Vagina (tissue), 2 donors: Measurements from ENCODE around the gene CLIP3. TPM values are rescaled to one million over a fixed set of nuclear protein-coding genes. Genes with fewer than 3 reads are reported as not detected.
A peak's percentile ranks its signal among the peaks of the same experiment; 100 is the strongest.

ENCODE experiments used
- DNase-seq, 2 donors: peaks; one replicate each; pipeline ENCODE4 v3.0.0-alpha.2; 2017; ENCODE audit errors: extremely low spot score in 2 of 2
- H3K27ac ChIP-seq: fragments of 200-600 bp; sonication (generic); one replicate; pipeline ENCODE4 v1.5.1; 2019
- H3K27me3 ChIP-seq: fragments of 200-600 bp; sonication (generic); one replicate; pipeline ENCODE4 v1.5.1; 2019
- H3K36me3 ChIP-seq, 2 donors: fragments of 200-600 bp; sonication (generic); one replicate each; pipeline ENCODE4 v1.5.1; 2017 to 2019
- H3K4me1 ChIP-seq: fragments of 200-600 bp; sonication (generic); one replicate; pipeline ENCODE4 v1.5.1; 2019
- H3K4me3 ChIP-seq, 2 donors: fragments of 200-600 bp; sonication (generic); 1 replicate in 1 of 2; 2 replicates in 1 of 2; pipeline ENCODE4 v1.5.1; 2016 to 2019
- H3K9me3 ChIP-seq: fragments of 200-600 bp; sonication (generic); one replicate; pipeline ENCODE4 v1.5.1; 2019
- CTCF ChIP-seq, 3 experiments: fragments of 450-650 bp in 2 of 3; fragments of 200-600 bp in 1 of 3; sonication (generic) in 1 of 3; IDR thresholded peaks; one replicate each; pipeline ENCODE4 v1.5.1; 2017 to 2019; ENCODE audit warnings: antibody characterized with exemption in 3 of 3, mild to moderate bottlenecking in 2 of 3, moderate library complexity in 2 of 3
- POLR2A ChIP-seq, 2 donors: fragments of 450-650 bp; IDR thresholded peaks; one replicate each; pipeline ENCODE4 v1.6.1; 2017; ENCODE audit warnings: antibody characterized with exemption in 2 of 2, mild to moderate bottlenecking in 2 of 2, moderate library complexity in 2 of 2
- POLR2AphosphoS5 ChIP-seq, 2 donors: sonication (generic); formaldehyde crosslinking; IDR thresholded peaks; one replicate each; pipeline ENCODE4 v1.9.0; 2017; ENCODE audit warnings: antibody characterized with exemption in 2 of 2, mild to moderate bottlenecking in 2 of 2, low read depth in 1 of 2; ENCODE audit not compliant: insufficient read depth in 1 of 2
- intact Hi-C: fragments of 100-400 bp; cut with DNase I; formaldehyde crosslinking; loops from one replicate; pipeline ENCODE4 v1.15.1; 2023
- total RNA-seq: library from RNA; depleted of rRNA; stranded (reverse); fragments of >200 nt; gene quantifications from one replicate; pipeline ENCODE4 v1.2.3, GENCODE V29; 2016

CLIP3 gene
- total RNA-seq, 1 donor from 2014 or later: 31.9 TPM

- Histone ChIP-seq H3K36me3 (peaks cover 0 to 6% of the 10 kb centered on the region in 2 donors), H3K4me1 (peaks cover 51% of the 10 kb centered on the region), H3K27ac (peak overlapping the region; percentile 83), H3K9me3 (no peaks in the 10 kb centered on the region), H3K27me3 (no peaks in the 10 kb centered on the region), H3K4me3 (no peak overlapping the region)
- no peak for DNase-seq
- intact Hi-C loops: loop anchor here (5.0 kb wide), 1 partner anchor 56 kb away; the partner anchor contains the start of genes THAP8 and WDR62
- TF ChIP-seq POLR2AphosphoS5 (IDR thresholded peaks at IDR 0.05; ENCODE audit: insufficient read depth in 1 of 2, low read depth in 1 of 2): no peak
- TF ChIP-seq CTCF (IDR thresholded peaks at IDR 0.05): no peak
- TF ChIP-seq POLR2A (IDR thresholded peaks at IDR 0.05): no peak
Measured at GRCh38 chr19:35996777-35997176, 35.9 kb downstream of the CLIP3 start.

GRCh38 chr19:35995048-35995993, 37.4 kb downstream of the CLIP3 start, which contains the start of gene SDHAF1:
Gene SDHAF1, plus strand, starts transcription at chr19:35995188. Its CDS starts 87 bp downstream, at chr19:35995275.
- H3K27me3 ChIP-seq: no peaks in the 10 kb centered on the region
- peak; percentile 92 to 94 for TF ChIP-seq POLR2AphosphoS5 (IDR thresholded peaks at IDR 0.05; ENCODE audit: insufficient read depth in 1 of 2, low read depth in 1 of 2)
- TF ChIP-seq POLR2A (IDR thresholded peaks at IDR 0.05): peak in 1 of 2 donors; percentile 55
- TF ChIP-seq CTCF (IDR thresholded peaks at IDR 0.05): no peak
- intact Hi-C loops: loop anchor here (5.0 kb wide), 1 partner anchor 57 kb away; the partner anchor contains the start of genes THAP8 and WDR62
- H3K36me3 ChIP-seq: peaks cover 0 to 6% of the 10 kb centered on the region in 2 donors
- DNase-seq: peak in 1 of 2 donors; percentile 94
- peaks cover 51% of the 10 kb centered on the region for H3K4me1 ChIP-seq
- H3K9me3 ChIP-seq: no peaks in the 10 kb centered on the region
- H3K27ac ChIP-seq: peak within 1 kb of the TSS; percentile 83
- H3K4me3 ChIP-seq: peak within 1 kb of the TSS; percentile 70 to 88

GRCh38 chr19:35993923-35994598, 38.6 kb downstream of the CLIP3 start:
- no peak for TF ChIP-seq CTCF (IDR thresholded peaks at IDR 0.05)
- TF ChIP-seq POLR2AphosphoS5 (IDR thresholded peaks at IDR 0.05; ENCODE audit: insufficient read depth in 1 of 2, low read depth in 1 of 2): no peak
- no peak for TF ChIP-seq POLR2A (IDR thresholded peaks at IDR 0.05)
- H3K4me1 ChIP-seq: peaks cover 42% of the 10 kb centered on the region
- peak overlapping the region; percentile 70 to 88 for H3K4me3 ChIP-seq
- no peaks in the 10 kb centered on the region for H3K27me3 ChIP-seq
- intact Hi-C loops: no loop called here
- peak overlapping the region; percentile 83 for H3K27ac ChIP-seq
- H3K9me3 ChIP-seq: no peaks in the 10 kb centered on the region
- peaks cover 0 to 6% of the 10 kb centered on the region in 2 donors for H3K36me3 ChIP-seq
- DNase-seq: no peak

GRCh38 chr19:35992907-35993765, 39.5 kb downstream of the CLIP3 start:
- H3K4me3 ChIP-seq: no peak overlapping the region
- no peak overlapping the region for H3K27ac ChIP-seq
- H3K27me3 ChIP-seq: no peaks in the 10 kb centered on the region
- intact Hi-C loops: no loop called here
- peaks cover 38% of the 10 kb centered on the region for H3K4me1 ChIP-seq
- peaks cover 0 to under 1% of the 10 kb centered on the region in 2 donors for H3K36me3 ChIP-seq
- DNase-seq: no peak
- TF ChIP-seq CTCF (IDR thresholded peaks at IDR 0.05): no peak
- TF ChIP-seq POLR2A (IDR thresholded peaks at IDR 0.05): no peak
- TF ChIP-seq POLR2AphosphoS5 (IDR thresholded peaks at IDR 0.05; ENCODE audit: insufficient read depth in 1 of 2, low read depth in 1 of 2): no peak
- H3K9me3 ChIP-seq: no peaks in the 10 kb centered on the region
